NCI-H774 (cell line): ENCODE measurements around the gene MRC2.

Source experiments
- DNase-seq: peaks from one replicate; lab custom pipeline; 2025; lab: John Stamatoyannopoulos, UW

Gene MRC2

GRCh38 chr17:62701706-62702085, 74.2 kb downstream of the MRC2 start:
- no peak for DNase-seq

- DNase-seq = no peak
These were observed 75.3 kb downstream of the MRC2 start for GRCh38 chr17:62702746-62703260.

GRCh38 chr17:62703261-62703775, 75.8 kb downstream of the MRC2 start:
- no peak for DNase-seq

- peak; percentile 72 for DNase-seq
These were observed 76.4 kb downstream of the MRC2 start for GRCh38 chr17:62703776-62704380.

GRCh38 chr17:62704381-62704971, 77.0 kb downstream of the MRC2 start:
- DNase-seq = peak; percentile 43

- DNase-seq = no peak
These were observed 77.8 kb downstream of the MRC2 start for GRCh38 chr17:62705156-62705777.

- no peak for DNase-seq
These were observed 78.5 kb downstream of the MRC2 start for GRCh38 chr17:62705778-62706597.

GRCh38 chr17:62706598-62707424, 79.3 kb downstream of the MRC2 start:
- no peak for DNase-seq

GRCh38 chr17:62707425-62707739, 79.9 kb downstream of the MRC2 start:
- DNase-seq = no peak

- no peak for DNase-seq
These were observed 81.1 kb downstream of the MRC2 start for GRCh38 chr17:62708587-62708986.

GRCh38 chr17:62712171-62712581, 84.7 kb downstream of the MRC2 start:
- no peak for DNase-seq

- DNase-seq = no peak
These were observed 85.8 kb downstream of the MRC2 start for GRCh38 chr17:62713086-62713881.

GRCh38 chr17:62714016-62714777, 86.7 kb downstream of the MRC2 start:
- DNase-seq = no peak

- DNase-seq = no peak
These were observed 88.5 kb downstream of the MRC2 start for GRCh38 chr17:62715882-62716390.

GRCh38 chr17:62716834-62717588, 89.5 kb downstream of the MRC2 start:
- no peak for DNase-seq

GRCh38 chr17:62717589-62717855, 90.1 kb downstream of the MRC2 start:
- DNase-seq = no peak

GRCh38 chr17:62717889-62718288, 90.4 kb downstream of the MRC2 start:
- no peak for DNase-seq

GRCh38 chr17:62718429-62718828, 91.0 kb downstream of the MRC2 start:
- DNase-seq = no peak

- no peak for DNase-seq
These were observed 92.1 kb downstream of the MRC2 start for GRCh38 chr17:62719586-62719985.
